HG02885 (cell line): ENCODE measurements around the gene ARHGAP24.
A peak's percentile ranks its signal among the peaks of the same experiment; 100 is the strongest.

ENCODE experiments used
- ATAC-seq: cut with Tn5 transposase; IDR thresholded peaks from one replicate; pipeline ENCODE4 v1.9.1; 2021; ENCODE audit warnings: mild to moderate bottlenecking; ENCODE audit not compliant: unreplicated experiment, poor library complexity

The ARHGAP24 gene

DNA sequence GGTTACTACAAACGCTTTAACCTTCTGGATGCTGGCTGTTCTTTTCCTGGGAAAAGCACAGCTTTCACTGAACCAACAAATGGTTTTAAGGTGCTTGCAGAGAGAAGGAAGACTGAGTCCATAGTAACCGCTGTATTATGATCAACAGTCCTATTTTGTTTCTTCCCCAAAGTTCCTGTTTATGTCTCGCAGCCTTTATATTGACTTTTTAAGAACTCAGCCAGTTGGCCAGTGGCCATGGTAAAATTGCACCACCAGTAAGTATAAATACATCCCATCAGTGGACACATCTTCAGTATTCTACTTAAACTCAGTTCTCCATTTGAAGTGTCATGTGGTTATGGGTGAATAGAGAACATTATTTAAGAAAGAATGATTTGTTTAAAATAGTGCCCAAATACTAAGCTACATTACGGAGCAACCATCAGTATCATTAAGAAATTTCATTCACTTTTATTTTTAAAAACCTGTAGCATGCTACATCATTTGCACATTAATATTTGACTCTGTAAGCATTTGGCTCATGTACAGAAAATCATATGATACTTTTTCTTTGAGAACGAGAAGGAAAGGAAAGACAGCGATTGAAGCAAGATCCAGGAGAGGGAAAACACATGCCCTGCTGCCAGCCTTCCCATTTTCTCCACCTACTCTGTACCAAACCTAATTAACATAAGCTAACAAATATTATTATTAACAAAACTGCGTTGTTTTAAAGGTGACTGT lies 287.0 kb downstream of the ARHGAP24 start:
- no peak for ATAC-seq

GRCh38 chr4:85762529-85762871 lies 287.6 kb downstream of the ARHGAP24 start:
- no peak for ATAC-seq

DNA sequence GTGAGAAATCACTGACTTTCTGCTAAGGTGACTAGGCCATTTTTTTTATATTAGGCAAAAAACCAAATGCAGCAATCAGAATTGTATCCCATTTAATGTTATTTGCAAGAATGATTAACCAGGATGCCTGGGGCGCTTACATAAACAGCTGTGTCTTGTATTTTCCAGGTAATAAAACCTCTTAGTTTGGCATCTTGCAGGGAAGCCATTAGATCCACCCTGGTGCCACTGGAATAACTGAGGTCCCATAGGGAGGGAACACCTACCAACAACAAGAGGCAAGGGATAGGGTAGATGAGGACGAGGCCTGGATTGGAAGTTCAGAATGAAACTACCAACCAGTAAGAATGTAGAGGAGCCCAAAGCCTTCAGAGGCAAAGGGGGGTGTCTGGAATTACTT lies 288.3 kb downstream of the ARHGAP24 start:
- no peak for ATAC-seq

GRCh38 chr4:85767649-85768048 lies 292.7 kb downstream of the ARHGAP24 start:
- no peak for ATAC-seq

- no peak for ATAC-seq
These were observed 294.1 kb downstream of the ARHGAP24 start for GRCh38 chr4:85769009-85769408.

DNA sequence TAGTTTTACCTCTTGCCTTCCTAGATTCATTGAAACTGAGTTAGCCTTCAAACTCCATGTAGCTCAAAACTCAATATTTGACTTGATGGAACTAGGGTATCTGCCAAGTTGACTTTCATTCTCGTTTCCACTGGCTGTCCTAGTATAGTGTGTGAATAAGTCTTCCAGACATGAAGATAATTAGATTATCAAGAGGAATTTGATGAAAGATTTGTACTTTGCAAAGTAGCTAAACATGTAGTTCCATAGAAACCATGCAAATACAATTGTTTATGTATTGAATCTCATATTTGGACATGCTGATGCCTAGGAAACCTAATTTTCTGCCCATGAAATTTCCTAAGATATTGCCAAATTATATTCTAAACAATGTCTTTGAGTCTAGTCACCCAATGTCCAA lies 297.5 kb downstream of the ARHGAP24 start:
- ATAC-seq, result no peak

DNA sequence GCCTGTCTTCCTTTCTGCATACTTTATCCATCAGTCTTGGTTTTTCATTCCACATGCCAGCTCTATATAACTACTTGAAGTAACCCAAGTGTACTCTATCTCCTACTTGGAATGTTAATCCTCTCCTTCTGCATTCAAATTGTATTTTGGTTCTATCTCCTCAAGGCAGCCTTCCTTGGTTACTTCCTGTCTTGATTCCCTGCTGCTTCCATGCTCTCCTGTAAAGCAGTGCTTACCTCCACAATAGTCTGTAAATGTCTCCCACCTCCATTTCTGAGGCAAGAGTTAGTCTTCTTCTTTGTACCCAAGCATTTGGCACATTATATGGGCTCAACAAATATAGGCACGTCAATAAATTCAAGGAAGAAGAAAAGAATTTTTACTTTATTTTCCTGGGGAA lies 298.4 kb downstream of the ARHGAP24 start:
- no peak for ATAC-seq

DNA sequence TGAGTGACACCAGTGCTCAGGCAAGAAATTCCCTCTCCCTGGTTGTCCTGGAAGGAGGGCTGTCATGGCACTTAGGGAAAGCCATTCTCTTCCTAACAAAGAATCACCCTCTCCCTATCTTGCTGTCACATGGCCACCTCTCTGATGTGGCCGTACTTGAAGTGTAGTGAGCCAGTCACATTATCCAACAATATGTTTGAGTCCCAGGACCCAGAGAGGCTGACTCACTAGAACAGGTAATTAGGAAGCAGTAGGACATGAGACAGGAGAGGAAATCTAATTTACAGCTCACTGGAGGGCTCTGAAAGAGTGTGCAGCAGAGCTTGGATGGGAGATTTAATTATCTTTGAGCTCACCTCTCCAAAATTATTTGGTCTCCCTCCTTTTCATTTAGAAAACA lies 299.1 kb downstream of the ARHGAP24 start:
- ATAC-seq, result no peak

DNA sequence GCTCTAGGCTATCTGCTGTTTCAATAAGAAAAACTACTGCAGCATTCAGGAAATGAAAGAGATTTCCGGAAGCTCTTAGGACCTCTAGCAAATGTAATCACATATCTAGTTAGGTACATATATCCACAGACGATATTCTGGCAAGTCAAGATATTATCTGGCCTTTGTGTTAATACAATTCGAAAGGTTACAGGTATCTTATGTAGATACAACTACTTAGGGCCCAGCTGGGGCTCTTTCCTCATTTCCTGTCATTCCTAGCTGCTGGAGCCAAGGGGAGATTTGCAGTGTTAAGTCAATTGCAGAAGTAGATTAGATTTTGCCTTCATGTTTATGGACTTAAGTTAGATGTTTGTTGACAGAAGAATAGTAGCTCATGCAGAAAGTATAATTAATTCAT lies 299.5 kb downstream of the ARHGAP24 start:
- ATAC-seq, result no peak

DNA sequence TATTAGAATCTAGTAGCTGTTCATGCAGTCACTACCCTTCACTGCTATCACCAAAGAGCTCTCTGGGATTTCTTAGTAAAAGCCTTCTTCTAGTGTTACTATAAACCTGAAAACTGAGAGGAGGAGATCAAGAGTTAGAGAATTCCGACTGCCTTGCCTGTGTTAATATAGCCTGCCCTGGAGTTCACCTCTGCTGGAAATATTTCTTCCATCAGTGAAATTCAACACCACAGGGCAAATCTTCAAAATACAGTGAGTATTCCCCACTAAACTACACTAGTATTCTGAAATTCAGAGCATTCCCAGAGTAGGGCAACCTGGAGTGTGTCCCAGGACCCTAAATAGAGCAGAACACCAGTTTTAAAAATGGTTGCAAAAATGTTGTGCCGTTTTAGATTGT lies 301.1 kb downstream of the ARHGAP24 start:
- ATAC-seq, result no peak

GRCh38 chr4:85776579-85776978 lies 301.6 kb downstream of the ARHGAP24 start:
- ATAC-seq, result peak; percentile 18

DNA sequence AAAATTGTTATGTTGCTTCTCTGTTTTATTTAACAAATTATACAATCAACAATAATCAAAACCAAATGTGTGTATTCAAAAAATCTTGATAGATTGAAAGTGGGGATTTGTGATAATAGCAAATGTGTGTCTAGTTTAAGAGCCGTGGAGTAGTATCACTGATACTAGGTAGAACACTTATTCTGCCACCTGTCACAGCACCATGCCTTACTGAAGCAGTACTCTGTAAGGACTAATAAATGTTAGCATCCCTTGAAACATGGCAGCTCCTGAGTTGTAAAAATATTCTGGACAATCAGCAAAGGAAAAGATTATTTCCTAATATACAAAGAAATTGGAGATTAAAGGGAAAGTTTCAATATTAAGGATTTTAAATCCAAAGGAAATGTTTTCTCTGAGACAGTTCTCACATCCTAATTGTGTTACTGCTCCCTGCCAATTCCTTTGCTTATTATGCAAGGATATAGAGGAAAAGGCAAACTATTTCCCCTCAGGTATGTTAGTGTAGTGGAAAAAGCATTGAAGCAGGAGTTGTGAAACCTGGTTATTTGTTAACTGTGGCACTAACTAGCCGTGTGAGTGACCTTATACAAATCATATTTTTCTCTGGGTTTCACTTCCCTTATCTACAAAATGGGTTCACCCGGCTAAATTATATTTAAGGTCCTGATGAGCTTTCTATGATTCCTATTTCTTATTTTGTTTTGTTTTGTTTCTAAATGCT lies 303.1 kb downstream of the ARHGAP24 start:
- ATAC-seq, result peak; percentile 92

- peak; percentile 87 for ATAC-seq
These were observed 303.7 kb downstream of the ARHGAP24 start for GRCh38 chr4:85778632-85779131.

- ATAC-seq, result peak; percentile 8
These were observed 304.2 kb downstream of the ARHGAP24 start for GRCh38 chr4:85779165-85779564.

DNA sequence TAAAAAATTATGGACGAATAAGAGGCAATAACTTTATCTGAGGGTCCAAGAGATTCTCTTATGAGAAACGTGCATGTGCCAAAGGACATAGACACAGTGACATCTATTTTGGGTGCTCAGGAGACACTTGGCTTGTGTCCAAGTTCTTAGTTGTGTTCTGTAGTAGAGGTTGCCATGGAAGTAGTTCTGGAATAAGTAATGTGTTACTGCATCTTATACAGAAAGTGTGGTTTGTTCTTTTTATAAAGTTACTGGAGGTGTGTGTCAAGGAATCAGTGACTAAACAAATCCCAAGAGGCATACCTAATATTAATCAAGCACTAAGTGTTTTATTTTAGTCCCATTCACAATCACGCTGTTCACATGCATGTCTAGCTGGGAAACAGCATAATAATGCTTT lies 305.7 kb downstream of the ARHGAP24 start:
- no peak for ATAC-seq

DNA sequence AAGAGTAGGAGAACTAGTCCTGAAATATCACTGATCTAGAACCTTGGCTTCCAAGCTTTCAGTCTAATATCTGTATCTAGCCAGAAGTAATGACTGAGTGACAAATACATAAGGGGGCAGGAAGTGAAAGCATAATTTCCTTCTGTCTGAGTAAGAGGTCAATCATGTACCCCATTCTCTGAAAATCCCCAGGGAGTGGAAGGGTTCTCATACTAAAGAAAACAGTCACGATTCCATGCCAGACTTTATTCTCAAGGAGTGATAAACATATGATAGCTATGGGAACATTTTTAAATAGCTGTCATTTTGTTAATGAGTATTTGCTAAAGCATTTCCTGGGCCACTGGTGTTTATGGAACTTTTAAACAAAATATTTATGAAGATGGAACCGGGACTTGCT lies 308.5 kb downstream of the ARHGAP24 start:
- no peak for ATAC-seq

GRCh38 chr4:85783900-85784299 lies 308.9 kb downstream of the ARHGAP24 start:
- no peak for ATAC-seq

- ATAC-seq, result no peak
These were observed 309.4 kb downstream of the ARHGAP24 start for GRCh38 chr4:85784348-85784747.

GRCh38 chr4:85784947-85785346 lies 310.0 kb downstream of the ARHGAP24 start:
- ATAC-seq, result no peak

- no peak for ATAC-seq
These were observed 312.2 kb downstream of the ARHGAP24 start for GRCh38 chr4:85787133-85787532.

GRCh38 chr4:85788604-85789003 lies 313.7 kb downstream of the ARHGAP24 start:
- no peak for ATAC-seq

DNA sequence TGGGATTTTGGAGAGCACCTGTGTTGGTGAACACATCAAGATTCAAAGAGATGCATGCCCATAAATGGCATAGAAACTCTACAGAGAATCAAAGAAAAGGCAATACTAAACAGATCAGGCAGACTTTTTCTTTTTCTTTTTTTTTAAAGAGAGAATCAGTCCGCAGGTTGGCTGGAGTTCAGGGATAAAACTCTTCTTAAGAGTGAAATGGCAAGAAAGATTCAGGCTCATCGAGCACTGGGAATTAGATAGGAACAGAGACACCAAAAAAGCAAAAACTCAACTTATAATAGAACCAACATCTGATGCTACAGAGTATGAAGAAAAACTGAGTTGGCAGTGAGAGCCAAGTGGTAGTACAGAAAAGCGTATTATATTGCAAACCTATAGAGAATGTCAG lies 314.3 kb downstream of the ARHGAP24 start:
- ATAC-seq, result no peak
